ENCODE results near the gene SHB.

Gene SHB

GRCh38 chr9:38064842-38065368, 4.1 kb downstream of the SHB start:
- H3K27ac ChIP-seq (ENCODE audit: low read depth, low read length, poor library complexity, severe bottlenecking) = no peak overlapping the region
- H3K9me3 ChIP-seq (ENCODE audit: low read length) = no peaks in the 10 kb centered on the region
- H3K4me3 ChIP-seq (ENCODE audit: low read depth, low read length, poor library complexity, severe bottlenecking) = no peak overlapping the region
- no peaks in the 10 kb centered on the region for H3K27me3 ChIP-seq (ENCODE audit: insufficient read depth, low read length)
- H3K79me2 ChIP-seq (ENCODE audit: insufficient read depth, low read length) = no peaks in the 10 kb centered on the region
- H3K4me1 ChIP-seq (ENCODE audit: insufficient read depth, low read length, severe bottlenecking) = peaks cover 19% of the 10 kb centered on the region
- no peaks in the 10 kb centered on the region for H3K36me3 ChIP-seq (ENCODE audit: insufficient read depth, low read length)
- no peaks in the 10 kb centered on the region for H4K20me1 ChIP-seq (ENCODE audit: insufficient read depth, low read length)
- H2AFZ ChIP-seq (ENCODE audit: low read length) = no peak overlapping the region
- H3K9me2 ChIP-seq (ENCODE audit: low read depth, low read length) = no peaks in the 10 kb centered on the region
- TF ChIP-seq EZH2 (IDR thresholded peaks at IDR 0.05; ENCODE audit: borderline replicate concordance, low read length) (no peak), CTCF (IDR thresholded peaks at IDR 0.05; ENCODE audit: low read length) (no peak)
- no peak overlapping the region for H3K9ac ChIP-seq (ENCODE audit: low read length)
- no peak overlapping the region for H3K4me2 ChIP-seq (ENCODE audit: low read length)
- no peaks in the 10 kb centered on the region for H3F3A ChIP-seq (ENCODE audit: insufficient read depth, low read length)

GRCh38 chr9:38063363-38063707, 5.7 kb downstream of the SHB start:
- Histone ChIP-seq H3F3A (ENCODE audit: insufficient read depth, low read length) (no peaks in the 10 kb centered on the region), H3K4me3 (ENCODE audit: low read depth, low read length, poor library complexity, severe bottlenecking) (no peak overlapping the region), H4K20me1 (ENCODE audit: insufficient read depth, low read length) (no peaks in the 10 kb centered on the region), H3K36me3 (ENCODE audit: insufficient read depth, low read length) (no peaks in the 10 kb centered on the region), H3K9me2 (ENCODE audit: low read depth, low read length) (no peaks in the 10 kb centered on the region), H3K9me3 (ENCODE audit: low read length) (no peaks in the 10 kb centered on the region), H3K9ac (ENCODE audit: low read length) (no peak overlapping the region), H2AFZ (ENCODE audit: low read length) (no peak overlapping the region), H3K79me2 (ENCODE audit: insufficient read depth, low read length) (no peaks in the 10 kb centered on the region), H3K4me2 (ENCODE audit: low read length) (no peak overlapping the region), H3K4me1 (ENCODE audit: insufficient read depth, low read length, severe bottlenecking) (peaks cover 13% of the 10 kb centered on the region), H3K27me3 (ENCODE audit: insufficient read depth, low read length) (no peaks in the 10 kb centered on the region), H3K27ac (ENCODE audit: low read depth, low read length, poor library complexity, severe bottlenecking) (no peak overlapping the region)
- TF ChIP-seq CTCF (IDR thresholded peaks at IDR 0.05; ENCODE audit: low read length) = no peak
- no peak for TF ChIP-seq EZH2 (IDR thresholded peaks at IDR 0.05; ENCODE audit: borderline replicate concordance, low read length)

- Histone ChIP-seq H3K9ac (ENCODE audit: low read length) (no peak overlapping the region), H3K4me2 (ENCODE audit: low read length) (no peak overlapping the region), H3K36me3 (ENCODE audit: insufficient read depth, low read length) (no peaks in the 10 kb centered on the region), H4K20me1 (ENCODE audit: insufficient read depth, low read length) (no peaks in the 10 kb centered on the region), H2AFZ (ENCODE audit: low read length) (no peak overlapping the region), H3K9me2 (ENCODE audit: low read depth, low read length) (no peaks in the 10 kb centered on the region), H3K4me1 (ENCODE audit: insufficient read depth, low read length, severe bottlenecking) (peaks cover 8% of the 10 kb centered on the region), H3K9me3 (ENCODE audit: low read length) (no peaks in the 10 kb centered on the region), H3K79me2 (ENCODE audit: insufficient read depth, low read length) (no peaks in the 10 kb centered on the region), H3K27me3 (ENCODE audit: insufficient read depth, low read length) (no peaks in the 10 kb centered on the region), H3K4me3 (ENCODE audit: low read depth, low read length, poor library complexity, severe bottlenecking) (no peak overlapping the region), H3F3A (ENCODE audit: insufficient read depth, low read length) (no peaks in the 10 kb centered on the region), H3K27ac (ENCODE audit: low read depth, low read length, poor library complexity, severe bottlenecking) (no peak overlapping the region)
- TF ChIP-seq EZH2 (IDR thresholded peaks at IDR 0.05; ENCODE audit: borderline replicate concordance, low read length) = no peak
- no peak for TF ChIP-seq CTCF (IDR thresholded peaks at IDR 0.05; ENCODE audit: low read length)
Measured at GRCh38 chr9:38062498-38063362, 6.3 kb downstream of the SHB start.

Data from OCI-LY1 (cell line).